NCI-H1436 (cell line): ENCODE measurements around the gene FRY.

ENCODE experiments used
- DNase-seq: peaks from one replicate; lab custom pipeline; 2025; lab: John Stamatoyannopoulos, UW

Gene FRY

GRCh38 chr13:32261567-32261966, 230.0 kb downstream of the FRY start:
- no peak for DNase-seq

- no peak for DNase-seq
Observed at GRCh38 chr13:32262165-32262564, 230.6 kb downstream of the FRY start.

GRCh38 chr13:32262619-32263018, 231.0 kb downstream of the FRY start:
- no peak for DNase-seq

- no peak for DNase-seq
Observed at GRCh38 chr13:32264407-32264806, 232.8 kb downstream of the FRY start.

GRCh38 chr13:32265726-32266125, 234.2 kb downstream of the FRY start:
- no peak for DNase-seq

GRCh38 chr13:32266130-32266529, 234.6 kb downstream of the FRY start:
- DNase-seq = no peak

GRCh38 chr13:32267836-32268439, 236.4 kb downstream of the FRY start:
- no peak for DNase-seq

- no peak for DNase-seq
Observed at GRCh38 chr13:32272021-32272683, 240.6 kb downstream of the FRY start.

GRCh38 chr13:32277839-32278238, 246.3 kb downstream of the FRY start:
- DNase-seq = no peak

GRCh38 chr13:32278426-32278825, 246.9 kb downstream of the FRY start:
- no peak for DNase-seq

- no peak for DNase-seq
Observed at GRCh38 chr13:32281096-32281495, 249.5 kb downstream of the FRY start.

GRCh38 chr13:32282096-32282711, 250.6 kb downstream of the FRY start:
- no peak for DNase-seq

GRCh38 chr13:32284927-32285632, 253.5 kb downstream of the FRY start:
- DNase-seq = no peak

- DNase-seq = no peak
Observed at GRCh38 chr13:32285633-32285965, 254.0 kb downstream of the FRY start.

GRCh38 chr13:32297206-32297605, 265.6 kb downstream of the FRY start:
- DNase-seq = no peak

GRCh38 chr13:32298695-32299094, 267.1 kb downstream of the FRY start:
- DNase-seq = no peak

- no peak for DNase-seq
Observed at GRCh38 chr13:32299893-32300292, 268.3 kb downstream of the FRY start.

GRCh38 chr13:32300406-32300805, 268.8 kb downstream of the FRY start:
- DNase-seq = no peak

GRCh38 chr13:32300920-32301319, 269.3 kb downstream of the FRY start:
- no peak for DNase-seq

GRCh38 chr13:32302461-32302860, 270.9 kb downstream of the FRY start:
- no peak for DNase-seq

- no peak for DNase-seq
Observed at GRCh38 chr13:32305646-32306045, 274.1 kb downstream of the FRY start.

- no peak for DNase-seq
Observed at GRCh38 chr13:32309312-32310133, 277.9 kb downstream of the FRY start.
